ENCODE data around the gene WDR4.
"Not testable (repeated sequence)": the region's sequence is repeated elsewhere in the genome, so short reads cannot be mapped to it uniquely, and the experiment has no call there.

The WDR4 gene

DNA sequence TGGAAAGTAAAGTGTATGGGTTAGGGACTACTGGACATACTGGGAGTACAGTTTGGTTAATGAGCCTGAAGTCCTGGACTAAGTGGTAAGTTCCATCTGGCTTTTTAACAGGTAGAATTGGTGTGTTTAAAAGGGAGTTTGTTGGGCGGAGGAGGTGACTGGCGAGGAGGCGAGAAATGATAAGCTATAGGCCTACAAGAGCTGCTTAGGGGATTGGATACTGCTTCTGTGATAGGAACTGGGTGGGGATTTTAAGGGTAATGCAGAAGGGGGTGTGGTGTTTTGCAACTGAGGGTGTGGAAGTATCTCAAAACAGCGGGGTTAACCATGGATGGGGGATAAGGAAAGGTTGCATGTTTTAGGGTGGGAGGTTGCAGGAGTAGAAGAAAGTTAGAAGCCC lies 42.6 kb upstream of the WDR4 start:
- TF ChIP-seq, protein P1, sequence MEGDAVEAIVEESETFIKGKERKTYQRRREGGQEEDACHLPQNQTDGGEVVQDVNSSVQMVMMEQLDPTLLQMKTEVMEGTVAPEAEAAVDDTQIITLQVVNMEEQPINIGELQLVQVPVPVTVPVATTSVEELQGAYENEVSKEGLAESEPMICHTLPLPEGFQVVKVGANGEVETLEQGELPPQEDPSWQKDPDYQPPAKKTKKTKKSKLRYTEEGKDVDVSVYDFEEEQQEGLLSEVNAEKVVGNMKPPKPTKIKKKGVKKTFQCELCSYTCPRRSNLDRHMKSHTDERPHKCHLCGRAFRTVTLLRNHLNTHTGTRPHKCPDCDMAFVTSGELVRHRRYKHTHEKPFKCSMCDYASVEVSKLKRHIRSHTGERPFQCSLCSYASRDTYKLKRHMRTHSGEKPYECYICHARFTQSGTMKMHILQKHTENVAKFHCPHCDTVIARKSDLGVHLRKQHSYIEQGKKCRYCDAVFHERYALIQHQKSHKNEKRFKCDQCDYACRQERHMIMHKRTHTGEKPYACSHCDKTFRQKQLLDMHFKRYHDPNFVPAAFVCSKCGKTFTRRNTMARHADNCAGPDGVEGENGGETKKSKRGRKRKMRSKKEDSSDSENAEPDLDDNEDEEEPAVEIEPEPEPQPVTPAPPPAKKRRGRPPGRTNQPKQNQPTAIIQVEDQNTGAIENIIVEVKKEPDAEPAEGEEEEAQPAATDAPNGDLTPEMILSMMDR (IDR thresholded peaks at IDR 0.05; ENCODE audit: low read depth, low read length, missing control alignments): no peak
- H3K4me3 ChIP-seq (replicated peaks; ENCODE audit: low read depth, low read length): no peak overlapping the region
- DNase-seq (ENCODE audit: extremely low read depth, low read depth): no peak

GRCh38 chr21:42918291-42918690 lies 39.0 kb upstream of the WDR4 start:
- TF ChIP-seq, protein P1 (IDR thresholded peaks at IDR 0.05; ENCODE audit: low read depth, low read length, missing control alignments): no peak
- H3K4me3 ChIP-seq (replicated peaks; ENCODE audit: low read depth, low read length): no peak overlapping the region
- DNase-seq (ENCODE audit: extremely low read depth, low read depth): no peak

DNA sequence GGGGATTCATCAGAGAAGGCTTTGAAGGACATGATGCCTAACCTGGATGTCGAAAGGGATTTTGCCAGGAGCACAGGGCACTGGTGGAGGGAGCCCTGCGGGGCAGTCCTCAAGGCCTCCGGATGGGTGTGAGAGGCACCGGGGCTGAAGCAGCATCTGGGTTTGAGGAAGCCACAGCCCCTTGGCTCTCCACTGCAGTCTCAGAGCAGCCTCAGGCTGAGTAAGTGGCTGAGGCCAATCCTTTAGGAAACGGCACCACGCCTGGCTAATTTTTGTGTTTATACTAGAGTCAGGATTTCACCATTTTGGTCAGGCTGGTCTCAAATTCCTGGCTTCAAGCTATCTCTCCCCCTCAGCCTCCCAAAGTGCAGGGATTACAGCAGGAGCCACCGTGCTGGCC lies 34.1 kb upstream of the WDR4 start:
- DNase-seq (ENCODE audit: extremely low read depth, low read depth): no peak
- TF ChIP-seq, protein P1 (IDR thresholded peaks at IDR 0.05; ENCODE audit: low read depth, low read length, missing control alignments): no peak
- H3K4me3 ChIP-seq (replicated peaks; ENCODE audit: low read depth, low read length): no peak overlapping the region

- not testable (repeated sequence) for DNase-seq (ENCODE audit: extremely low read depth, low read depth)
Observed at GRCh38 chr21:42911920-42912319, 32.6 kb upstream of the WDR4 start.

DNA sequence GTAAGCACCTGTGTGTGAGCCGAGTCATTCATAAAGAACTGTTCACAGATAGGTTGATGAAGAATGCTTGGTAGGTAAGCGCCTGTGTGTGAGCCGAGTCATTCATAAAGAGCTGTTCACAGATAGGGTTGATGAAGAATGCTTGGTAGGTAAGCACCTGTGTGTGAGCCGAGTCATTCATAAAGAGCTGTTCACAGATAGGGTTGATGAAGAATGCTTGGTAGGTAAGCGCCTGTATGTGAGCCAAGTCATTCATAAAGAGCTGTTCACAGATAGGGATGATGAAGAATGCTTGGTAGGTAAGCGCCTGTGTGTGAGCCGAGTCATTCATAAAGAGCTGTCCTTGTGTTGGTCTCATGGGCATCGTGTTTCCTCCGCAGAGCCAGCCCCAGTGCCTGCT lies 29.1 kb upstream of the WDR4 start:
- DNase-seq (ENCODE audit: extremely low read depth, low read depth); H3K4me3 ChIP-seq (replicated peaks; ENCODE audit: low read depth, low read length): not testable (repeated sequence)

More at GRCh38 chr21:42911920-42912319, 32.6 kb upstream of the WDR4 start:
- H3K4me3 ChIP-seq (replicated peaks; ENCODE audit: low read depth, low read length): not testable (repeated sequence)

- TF ChIP-seq, protein P1 (IDR thresholded peaks at IDR 0.05; ENCODE audit: low read depth, low read length, missing control alignments): no peak
- DNase-seq (ENCODE audit: extremely low read depth, low read depth): no peak
- no peak overlapping the region for H3K4me3 ChIP-seq (replicated peaks; ENCODE audit: low read depth, low read length)
Observed at GRCh38 chr21:42906233-42906632, 26.9 kb upstream of the WDR4 start.

- no peak for DNase-seq (ENCODE audit: extremely low read depth, low read depth)
- TF ChIP-seq, protein P1 (IDR thresholded peaks at IDR 0.05; ENCODE audit: low read depth, low read length, missing control alignments): no peak
- H3K4me3 ChIP-seq (replicated peaks; ENCODE audit: low read depth, low read length): no peak overlapping the region
Observed at GRCh38 chr21:42905195-42905594, 25.9 kb upstream of the WDR4 start.

- TF ChIP-seq, protein P1 (IDR thresholded peaks at IDR 0.05; ENCODE audit: low read depth, low read length, missing control alignments): no peak
- no peak for DNase-seq (ENCODE audit: extremely low read depth, low read depth)
Observed at GRCh38 chr21:42903817-42904216, 24.5 kb upstream of the WDR4 start.

More at GRCh38 chr21:42903817-42904216, 24.5 kb upstream of the WDR4 start:
- H3K4me3 ChIP-seq (replicated peaks; ENCODE audit: low read depth, low read length): no peak overlapping the region

All from HFF-Myc (cell line).